PC-3 (cell line): ENCODE data around the gene CRADD.

ENCODE experiments used
- CTCF ChIP-seq: fragments of 300-600 bp; sonication (generic); conservative IDR thresholded peaks from 2 replicates; pipeline ENCODE4 v1.5.1; 2017; ENCODE audit warnings: antibody characterized with exemption, low read depth, mild to moderate bottlenecking, low read length
- EZH2 ChIP-seq: fragments of 300-600 bp; sonication (generic); IDR thresholded peaks from one replicate; pipeline ENCODE4 v1.6.1; 2017; ENCODE audit warnings: antibody characterized with exemption, mild to moderate bottlenecking, low read length; ENCODE audit not compliant: unreplicated experiment

GRCh38 chr12:93849946-93850345, 172.8 kb downstream of the CRADD start:
- TF ChIP-seq CTCF (no peak), EZH2 (no peak)
